Right atrium auricular region (tissue), 2 donors: ENCODE data around the gene MYO18A. TPM values are rescaled to one million over a fixed set of nuclear protein-coding genes. Genes with fewer than 3 reads are reported as not detected.
A peak's percentile ranks its signal among the peaks of the same experiment; 100 is the strongest.

Experiments used
- DNase-seq: peaks from one replicate; pipeline ENCODE4 v3.0.0-alpha.2; 2019; ENCODE audit warnings: low spot score
- H3K27ac ChIP-seq, 2 donors: fragments of 200-600 bp; sonication (generic); 1 replicate in 1 of 2; 2 replicates in 1 of 2; pipeline ENCODE4 v1.5.1; 2016 to 2019
- H3K27me3 ChIP-seq, 2 donors: fragments of 200-600 bp; sonication (generic); one replicate each; pipeline versions ENCODE4 v1.5.1 to v1.6.0; 2017 to 2019
- H3K36me3 ChIP-seq: fragments of 200-600 bp; sonication (generic); one replicate; pipeline ENCODE4 v1.5.1; 2016
- H3K4me1 ChIP-seq, 2 donors: fragments of 200-600 bp; sonication (generic); one replicate each; pipeline versions ENCODE4 v1.5.1 to v1.6.0; 2017 to 2019
- H3K4me3 ChIP-seq, 2 donors: fragments of 200-600 bp; sonication (generic); 1 replicate in 1 of 2; 2 replicates in 1 of 2; pipeline ENCODE4 v1.5.1; 2017 to 2019; ENCODE audit warnings: mild to moderate bottlenecking in 1 of 2, moderate library complexity in 1 of 2
- H3K9me3 ChIP-seq, 2 donors: fragments of 200-600 bp; sonication (generic); one replicate each; pipeline ENCODE4 v1.5.1; 2019
- CTCF ChIP-seq, 2 donors: fragments of 200-600 bp; sonication (generic); IDR thresholded peaks; one replicate each; pipeline ENCODE4 v1.5.1; 2019; ENCODE audit warnings: antibody characterized with exemption in 2 of 2
- total RNA-seq, 2 donors: library from RNA; depleted of rRNA; stranded (reverse); fragments of >200 nt; gene quantifications; one replicate each; pipeline ENCODE4 v1.1.0, GENCODE V29; 2016

MYO18A gene
- total RNA-seq, 2 donors from 2014 or later: 159 to 219 TPM

- H3K4me3 ChIP-seq: no peak overlapping the region
- no peaks in the 10 kb centered on the region for H3K27me3 ChIP-seq
- H3K4me1 ChIP-seq: peaks cover 0 to 72% of the 10 kb centered on the region in 2 donors
- no peaks in the 10 kb centered on the region for H3K9me3 ChIP-seq
- peak overlapping the region; percentile 44 to 48 for H3K27ac ChIP-seq
- peaks cover 7% of the 10 kb centered on the region for H3K36me3 ChIP-seq
- TF ChIP-seq CTCF (IDR thresholded peaks at IDR 0.05): no peak
- DNase-seq: no peak
Observed at GRCh38 chr17:29127840-29128239, 52.4 kb downstream of the MYO18A start.

GRCh38 chr17:29126268-29126930 is 53.8 kb downstream of the MYO18A start:
- Histone ChIP-seq H3K9me3 (no peaks in the 10 kb centered on the region), H3K4me3 (no peak overlapping the region), H3K27me3 (no peaks in the 10 kb centered on the region), H3K36me3 (peaks cover 16% of the 10 kb centered on the region), H3K4me1 (peaks cover 0 to 58% of the 10 kb centered on the region in 2 donors), H3K27ac (peak overlapping the region; percentile 46 to 48)
- TF ChIP-seq CTCF (IDR thresholded peaks at IDR 0.05): no peak
- no peak for DNase-seq

- Histone ChIP-seq H3K9me3 (no peaks in the 10 kb centered on the region), H3K36me3 (peaks cover 23% of the 10 kb centered on the region), H3K4me3 (no peak overlapping the region), H3K4me1 (peaks cover 0 to 54% of the 10 kb centered on the region in 2 donors), H3K27me3 (no peaks in the 10 kb centered on the region), H3K27ac (peak overlapping the region; percentile 45 to 46)
- no peak for DNase-seq
- no peak for TF ChIP-seq CTCF (IDR thresholded peaks at IDR 0.05)
Observed at GRCh38 chr17:29125651-29126050, 54.5 kb downstream of the MYO18A start.

- H3K36me3 ChIP-seq: peaks cover 31% of the 10 kb centered on the region
- peaks cover 0 to 54% of the 10 kb centered on the region in 2 donors for H3K4me1 ChIP-seq
- TF ChIP-seq CTCF (IDR thresholded peaks at IDR 0.05): no peak
- H3K27ac ChIP-seq: peak overlapping the region; percentile 45 to 46
- no peaks in the 10 kb centered on the region for H3K27me3 ChIP-seq
- H3K4me3 ChIP-seq: no peak overlapping the region
- H3K9me3 ChIP-seq: no peaks in the 10 kb centered on the region
- no peak for DNase-seq
Observed at GRCh38 chr17:29124925-29125273, 55.3 kb downstream of the MYO18A start.

- Histone ChIP-seq H3K4me1 (peaks cover 0 to 48% of the 10 kb centered on the region in 2 donors), H3K27me3 (no peaks in the 10 kb centered on the region), H3K4me3 (no peak overlapping the region), H3K27ac (peak overlapping the region; percentile 45 to 46), H3K36me3 (peaks cover 37% of the 10 kb centered on the region), H3K9me3 (no peaks in the 10 kb centered on the region)
- DNase-seq: peak; percentile 70
- peak; percentile 45 to 71 for TF ChIP-seq CTCF (IDR thresholded peaks at IDR 0.05)
Observed at GRCh38 chr17:29124135-29124924, 55.9 kb downstream of the MYO18A start.
